H1 (cell line): ENCODE data around the gene SOCS4.

Source experiments
- BACH1 ChIP-seq: IDR thresholded peaks from 2 replicates; pipeline ENCODE4 v1.6.1; 2012; ENCODE audit warnings: low read length, improper control_type of control experiment
- CBX5 ChIP-seq: fragments of 300-800, 300-1000 bp; sonication (generic); IDR thresholded peaks from 2 replicates; pipeline ENCODE4 v1.7.1; 2016; ENCODE audit warnings: antibody characterized with exemption, low read length, low read depth
- CHD1 ChIP-seq: IDR thresholded peaks from 2 replicates; pipeline ENCODE4 v1.6.1; 2012; ENCODE audit warnings: low read depth, low read length, improper control_type of control experiment
- EGR1 ChIP-seq: IDR thresholded peaks from 2 replicates; pipeline ENCODE4 v1.6.1; 2011; ENCODE audit warnings: low read depth, low read length, borderline replicate concordance
- JUND ChIP-seq: IDR thresholded peaks from 2 replicates; pipeline ENCODE4 v1.6.1; 2011; ENCODE audit warnings: mild to moderate bottlenecking, improper control_type of control experiment, low read length
- MAFK ChIP-seq: IDR thresholded peaks from 2 replicates; pipeline ENCODE4 v1.6.1; 2012; ENCODE audit warnings: low read depth, mild to moderate bottlenecking, improper control_type of control experiment, low read length
- SP1 ChIP-seq: IDR thresholded peaks from 2 replicates; pipeline ENCODE4 v1.6.1; 2011; ENCODE audit warnings: low read depth, low read length
- TF ChIP-seq, protein P1 (sequence below): IDR thresholded peaks from 2 replicates; pipeline ENCODE4 v1.6.1; 2012; ENCODE audit warnings: inconsistent platforms
- TF ChIP-seq, protein P2 (sequence below), 3 experiments: IDR thresholded peaks; 1 replicate in 2 of 3; 2 replicates in 1 of 3; pipeline versions ENCODE4 v1.5.1 to v1.6.1; 2011; ENCODE audit warnings: low read length in 3 of 3, mild to moderate bottlenecking in 3 of 3, inconsistent platforms in 2 of 3, low read depth in 1 of 3, moderate library complexity in 1 of 3; ENCODE audit not compliant: insufficient read depth in 1 of 3; ENCODE audit errors: control extremely low read depth in 1 of 3

DNA sequence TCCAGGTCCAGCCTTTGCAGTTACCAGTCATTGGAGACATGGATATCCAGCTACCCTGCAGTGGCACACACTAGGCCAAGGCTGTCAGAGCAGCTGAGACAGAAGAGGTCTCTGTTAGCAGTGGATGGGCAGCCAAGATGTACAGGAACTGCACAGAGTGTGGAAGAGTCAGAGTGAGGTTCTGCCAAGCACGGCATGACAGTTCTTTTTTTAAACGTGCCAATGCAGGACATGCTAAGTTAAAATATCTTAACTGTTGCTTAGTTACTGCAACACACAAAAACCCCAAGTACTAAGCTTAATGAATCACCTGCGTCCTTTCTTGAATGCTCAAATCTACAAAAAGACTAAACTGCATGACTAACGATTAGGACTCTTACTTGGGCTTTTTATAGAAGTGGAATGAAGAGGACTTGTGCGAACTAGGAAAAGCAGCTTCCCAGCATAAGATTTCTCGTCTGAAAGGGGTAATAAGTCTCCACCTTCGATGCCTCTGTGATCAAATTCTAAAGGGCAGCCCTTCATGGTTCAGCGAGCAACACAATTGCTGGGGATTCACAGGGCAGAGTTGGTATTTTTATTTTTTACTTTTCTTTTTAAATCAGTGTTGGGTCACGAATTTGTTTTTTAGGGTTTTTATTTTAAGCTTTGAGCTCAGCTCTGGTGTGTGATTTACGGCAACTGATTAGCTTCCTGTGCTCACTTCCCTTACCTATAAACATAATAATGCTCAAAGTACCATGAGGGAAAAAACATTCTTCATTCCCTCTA lies 45.0 kb downstream of the SOCS4 start:
- TF ChIP-seq MAFK (no peak), EGR1 (no peak), JUND (no peak), CBX5 (no peak), SP1 (no peak), CHD1 (no peak), BACH1 (no peak)
- TF ChIP-seq, protein P1, sequence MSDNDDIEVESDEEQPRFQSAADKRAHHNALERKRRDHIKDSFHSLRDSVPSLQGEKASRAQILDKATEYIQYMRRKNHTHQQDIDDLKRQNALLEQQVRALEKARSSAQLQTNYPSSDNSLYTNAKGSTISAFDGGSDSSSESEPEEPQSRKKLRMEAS, result no peak
- TF ChIP-seq, protein P2, sequence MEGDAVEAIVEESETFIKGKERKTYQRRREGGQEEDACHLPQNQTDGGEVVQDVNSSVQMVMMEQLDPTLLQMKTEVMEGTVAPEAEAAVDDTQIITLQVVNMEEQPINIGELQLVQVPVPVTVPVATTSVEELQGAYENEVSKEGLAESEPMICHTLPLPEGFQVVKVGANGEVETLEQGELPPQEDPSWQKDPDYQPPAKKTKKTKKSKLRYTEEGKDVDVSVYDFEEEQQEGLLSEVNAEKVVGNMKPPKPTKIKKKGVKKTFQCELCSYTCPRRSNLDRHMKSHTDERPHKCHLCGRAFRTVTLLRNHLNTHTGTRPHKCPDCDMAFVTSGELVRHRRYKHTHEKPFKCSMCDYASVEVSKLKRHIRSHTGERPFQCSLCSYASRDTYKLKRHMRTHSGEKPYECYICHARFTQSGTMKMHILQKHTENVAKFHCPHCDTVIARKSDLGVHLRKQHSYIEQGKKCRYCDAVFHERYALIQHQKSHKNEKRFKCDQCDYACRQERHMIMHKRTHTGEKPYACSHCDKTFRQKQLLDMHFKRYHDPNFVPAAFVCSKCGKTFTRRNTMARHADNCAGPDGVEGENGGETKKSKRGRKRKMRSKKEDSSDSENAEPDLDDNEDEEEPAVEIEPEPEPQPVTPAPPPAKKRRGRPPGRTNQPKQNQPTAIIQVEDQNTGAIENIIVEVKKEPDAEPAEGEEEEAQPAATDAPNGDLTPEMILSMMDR (IDR thresholded peaks at IDR 0.05; ENCODE audit: control extremely low read depth in 1 of 3, insufficient read depth in 1 of 3, low read depth in 1 of 3, low read length in 3 of 3), result no peak
